HL-60 (cell line): Measurements from ENCODE around the gene DGLUCY.

ENCODE experiments used
- CTCF ChIP-seq: IDR thresholded peaks from one replicate; pipeline ENCODE4 v1.5.1; 2011; ENCODE audit warnings: low read length, control low read depth, inconsistent platforms; ENCODE audit not compliant: insufficient read depth
- POLR2AphosphoS5 ChIP-seq: IDR thresholded peaks from 2 replicates; pipeline ENCODE4 v1.6.1; 2012; ENCODE audit warnings: low read depth
- SPI1 ChIP-seq: IDR thresholded peaks from 2 replicates; pipeline ENCODE4 v1.6.1; 2012; ENCODE audit warnings: low read depth, mild to moderate bottlenecking, borderline replicate concordance

GRCh38 chr14:91155626-91156089 is 41.8 kb downstream of the DGLUCY start:
- no peak for TF ChIP-seq POLR2AphosphoS5
- TF ChIP-seq CTCF = no peak
- no peak for TF ChIP-seq SPI1
